IPS-NIHi11 (cell line): ENCODE data around the gene SF3B3.

Source experiments
- DNase-seq: peaks from one replicate; pipeline ENCODE4 v3.0.0; 2012; ENCODE audit warnings: mixed read lengths, low spot score

The SF3B3 gene

GRCh38 chr16:70589998-70590471 is 66.4 kb downstream of the SF3B3 start:
- peak; percentile 34 for DNase-seq

GRCh38 chr16:70590722-70591415 is 67.3 kb downstream of the SF3B3 start:
- DNase-seq = no peak

DNA sequence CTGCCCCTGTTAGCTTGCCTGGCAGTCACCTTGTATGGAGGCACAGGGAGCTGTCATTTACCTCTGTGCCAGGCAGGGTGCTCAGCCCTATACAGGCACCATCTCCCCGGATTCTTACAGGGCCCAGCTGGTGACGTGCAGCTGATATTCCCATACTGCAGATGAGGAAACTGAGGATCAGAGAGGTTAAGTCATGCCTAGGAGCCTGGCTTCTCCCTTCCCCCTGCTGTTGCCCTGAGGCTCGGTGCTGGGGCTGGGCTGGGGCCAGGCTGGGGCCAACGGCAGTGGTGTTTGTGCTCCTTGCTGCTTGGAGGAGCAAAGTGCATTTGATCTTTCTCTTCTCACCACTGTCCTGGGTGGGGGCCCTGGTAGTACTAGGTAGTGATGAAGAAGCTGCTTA is 68.0 kb downstream of the SF3B3 start:
- no peak for DNase-seq

- no peak for DNase-seq
These were observed 68.5 kb downstream of the SF3B3 start for GRCh38 chr16:70592106-70592571.

- no peak for DNase-seq
These were observed 69.9 kb downstream of the SF3B3 start for GRCh38 chr16:70593544-70593943.

GRCh38 chr16:70594569-70594968 is 71.0 kb downstream of the SF3B3 start:
- DNase-seq = no peak

DNA sequence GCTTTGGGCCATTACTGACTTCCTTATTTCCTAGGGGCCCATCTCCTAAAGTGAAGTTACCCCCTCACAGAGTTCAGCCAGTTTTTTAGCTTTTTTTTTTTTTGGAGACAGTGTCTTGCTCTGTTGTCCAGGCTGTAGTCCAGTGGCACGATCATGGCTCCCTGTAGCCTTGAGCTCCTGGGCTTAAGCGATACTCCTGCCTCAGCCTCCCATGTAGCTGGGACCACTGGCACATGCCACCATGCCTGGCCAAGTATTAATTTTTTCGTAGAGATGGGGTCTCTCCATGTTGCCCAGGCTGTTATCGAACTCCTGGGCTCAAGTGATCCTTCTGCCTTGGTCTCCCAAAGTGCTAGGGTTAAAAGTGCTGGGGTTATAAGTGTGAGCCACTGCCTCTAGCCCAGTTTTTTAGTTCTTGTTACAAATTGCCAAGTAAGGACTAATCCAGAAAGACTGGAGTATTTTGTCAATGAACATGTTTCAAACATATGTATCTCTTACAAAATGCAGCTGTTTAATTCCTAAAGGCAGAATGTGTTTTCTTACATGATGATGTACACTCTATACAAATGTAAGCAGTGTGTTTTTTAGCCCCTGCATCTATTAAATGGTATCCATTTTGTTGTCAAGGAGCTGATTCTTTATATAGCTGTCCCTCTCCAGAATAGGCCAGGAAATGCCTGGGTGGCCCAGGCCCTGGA is 73.7 kb downstream of the SF3B3 start:
- DNase-seq = no peak

DNA sequence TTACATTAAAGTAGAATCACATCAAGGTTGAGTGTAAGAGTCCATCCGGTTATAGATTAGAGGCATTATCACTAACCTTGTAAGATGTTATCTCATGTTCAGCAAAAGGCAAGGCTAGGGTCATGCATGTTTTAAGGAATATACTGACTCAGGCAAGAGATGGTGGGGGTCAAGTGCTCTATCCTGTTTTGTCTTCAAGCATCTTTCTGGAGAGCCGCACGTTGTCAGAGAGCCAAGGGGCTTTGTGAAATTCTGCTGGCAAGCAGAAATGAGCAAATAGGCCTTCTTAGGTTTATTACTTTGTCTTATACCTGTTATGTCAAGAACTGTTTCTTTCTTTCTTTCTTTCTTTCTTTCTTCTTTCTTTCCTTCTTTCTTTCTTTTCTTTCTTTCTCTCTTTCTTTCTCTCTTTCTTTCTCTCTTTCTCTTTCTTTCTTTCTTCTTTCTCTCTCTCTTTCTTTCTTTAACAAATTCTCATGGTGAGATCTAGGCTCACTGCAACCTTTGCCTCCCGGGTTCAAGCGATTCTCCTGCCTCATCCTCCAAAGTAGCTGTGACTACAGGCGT is 75.4 kb downstream of the SF3B3 start:
- no peak for DNase-seq

- DNase-seq = no peak
These were observed 77.1 kb downstream of the SF3B3 start for GRCh38 chr16:70600730-70601129.

GRCh38 chr16:70601576-70602575 is 78.3 kb downstream of the SF3B3 start:
- no peak for DNase-seq

- DNase-seq = no peak
These were observed 79.2 kb downstream of the SF3B3 start for GRCh38 chr16:70602831-70603230.

- no peak for DNase-seq
These were observed 81.0 kb downstream of the SF3B3 start for GRCh38 chr16:70604407-70605282.

- no peak for DNase-seq
These were observed 81.7 kb downstream of the SF3B3 start for GRCh38 chr16:70605283-70605657.

- no peak for DNase-seq
These were observed 84.9 kb downstream of the SF3B3 start for GRCh38 chr16:70608521-70608920.

DNA sequence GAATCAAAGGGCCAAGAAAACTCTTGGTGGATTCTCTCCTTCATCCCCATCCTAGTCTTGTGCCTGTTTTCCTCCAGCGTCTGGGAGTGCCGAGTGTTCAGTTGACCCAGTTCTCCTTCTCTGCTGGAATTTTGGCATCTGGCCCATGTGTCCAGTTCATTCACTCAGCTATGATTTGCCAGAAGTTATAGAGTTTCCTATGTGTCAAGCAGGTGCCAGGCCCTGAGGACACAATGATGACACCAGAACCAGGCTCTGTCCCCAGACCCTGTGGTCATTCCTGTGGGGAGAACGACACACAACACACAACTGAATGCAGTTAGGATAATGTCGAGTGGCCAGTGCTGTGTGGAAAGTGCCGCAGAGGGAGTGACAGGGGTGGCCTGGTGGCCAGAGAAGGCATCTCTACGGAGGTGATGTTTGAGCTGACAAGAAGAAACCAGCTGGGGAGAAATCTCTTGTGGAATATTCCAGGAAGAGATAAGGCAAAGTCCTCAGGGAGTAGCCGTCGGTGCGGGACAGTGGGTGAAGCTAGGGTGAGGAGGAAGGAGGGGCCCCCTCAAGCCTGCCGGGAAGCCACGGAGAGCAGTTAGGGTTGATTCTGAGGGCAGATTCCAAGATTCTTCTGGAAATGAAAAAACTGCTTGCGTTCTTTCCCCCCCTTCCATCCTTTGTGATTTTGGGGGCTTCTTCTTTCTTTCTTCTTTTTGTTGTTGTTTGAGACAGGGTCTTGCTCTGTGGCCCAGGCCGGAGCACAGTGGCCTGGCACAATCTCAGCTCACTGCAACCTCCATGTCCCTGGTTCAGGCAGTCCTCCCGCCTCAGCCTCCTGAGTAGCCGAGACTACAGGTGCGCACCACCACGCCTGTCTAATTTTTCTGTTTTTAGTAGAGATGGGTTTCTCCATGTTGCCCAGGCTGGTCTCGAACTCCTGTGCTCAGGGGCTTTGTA is 86.9 kb downstream of the SF3B3 start:
- no peak for DNase-seq

- DNase-seq = peak; percentile 46
These were observed 87.6 kb downstream of the SF3B3 start for GRCh38 chr16:70611224-70611598.

DNA sequence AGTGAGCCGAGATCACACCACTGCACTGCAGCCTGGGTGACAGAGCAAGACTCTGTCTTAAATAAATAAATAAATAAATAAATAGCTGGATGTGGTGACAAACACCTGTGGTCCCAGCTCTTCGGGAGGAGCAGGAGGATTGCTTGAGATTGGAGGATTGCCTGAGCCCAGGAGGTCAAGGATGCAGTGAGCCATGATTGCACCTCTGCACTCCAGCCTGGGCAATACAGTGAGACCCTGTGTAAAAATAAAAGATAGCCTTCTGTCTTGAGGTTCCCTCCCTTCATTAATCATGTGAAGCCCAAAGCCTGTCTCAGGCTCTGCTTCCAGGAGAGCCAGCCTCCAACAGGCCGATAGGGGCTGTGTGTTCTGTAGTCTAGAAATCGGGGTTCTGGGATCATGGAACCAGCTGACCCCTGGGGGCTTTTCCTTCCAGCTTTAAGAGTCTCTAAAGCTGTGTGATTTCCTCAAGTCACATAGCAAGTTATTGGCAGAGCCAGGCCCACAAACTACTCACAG is 88.2 kb downstream of the SF3B3 start:
- no peak for DNase-seq

GRCh38 chr16:70612931-70613330 is 89.3 kb downstream of the SF3B3 start:
- DNase-seq = no peak

DNA sequence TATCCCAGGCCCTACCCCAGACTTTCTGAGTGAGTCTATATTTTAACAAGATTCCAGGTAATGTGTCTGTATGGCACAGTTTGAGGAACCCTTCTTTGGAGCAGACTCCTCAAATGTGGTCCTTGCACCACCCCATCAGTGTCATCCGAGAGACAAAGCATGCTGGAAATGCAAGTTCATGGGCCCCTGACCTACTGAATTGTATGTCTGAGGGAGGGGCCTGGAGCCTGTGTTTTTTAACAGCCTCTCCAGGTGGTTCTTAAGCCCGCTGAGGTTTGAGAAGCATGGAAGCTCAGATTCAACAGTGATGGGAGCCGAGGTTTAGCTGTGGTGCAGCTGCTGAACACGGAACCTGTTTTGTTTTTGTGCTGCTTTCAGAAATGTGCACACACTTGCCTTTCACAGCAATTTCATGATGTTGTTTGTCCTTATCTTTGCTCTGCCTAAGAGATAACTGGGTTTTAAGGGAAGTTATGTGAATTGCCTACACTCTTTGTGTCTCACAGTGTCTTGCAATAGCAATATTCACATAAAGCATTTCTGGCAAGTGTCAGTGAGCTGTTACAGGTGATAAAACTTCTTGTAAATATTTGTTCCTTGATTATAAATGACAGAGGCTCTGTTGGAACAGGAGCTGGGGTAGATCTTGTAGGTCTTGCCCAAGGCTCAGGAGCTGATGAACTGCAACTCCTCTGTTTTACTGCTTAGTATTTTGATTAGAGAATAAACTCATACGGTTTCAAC is 90.8 kb downstream of the SF3B3 start:
- no peak for DNase-seq
